Measurements from ENCODE around the gene ARHGAP24.

- TF ChIP-seq, protein P1, sequence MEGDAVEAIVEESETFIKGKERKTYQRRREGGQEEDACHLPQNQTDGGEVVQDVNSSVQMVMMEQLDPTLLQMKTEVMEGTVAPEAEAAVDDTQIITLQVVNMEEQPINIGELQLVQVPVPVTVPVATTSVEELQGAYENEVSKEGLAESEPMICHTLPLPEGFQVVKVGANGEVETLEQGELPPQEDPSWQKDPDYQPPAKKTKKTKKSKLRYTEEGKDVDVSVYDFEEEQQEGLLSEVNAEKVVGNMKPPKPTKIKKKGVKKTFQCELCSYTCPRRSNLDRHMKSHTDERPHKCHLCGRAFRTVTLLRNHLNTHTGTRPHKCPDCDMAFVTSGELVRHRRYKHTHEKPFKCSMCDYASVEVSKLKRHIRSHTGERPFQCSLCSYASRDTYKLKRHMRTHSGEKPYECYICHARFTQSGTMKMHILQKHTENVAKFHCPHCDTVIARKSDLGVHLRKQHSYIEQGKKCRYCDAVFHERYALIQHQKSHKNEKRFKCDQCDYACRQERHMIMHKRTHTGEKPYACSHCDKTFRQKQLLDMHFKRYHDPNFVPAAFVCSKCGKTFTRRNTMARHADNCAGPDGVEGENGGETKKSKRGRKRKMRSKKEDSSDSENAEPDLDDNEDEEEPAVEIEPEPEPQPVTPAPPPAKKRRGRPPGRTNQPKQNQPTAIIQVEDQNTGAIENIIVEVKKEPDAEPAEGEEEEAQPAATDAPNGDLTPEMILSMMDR (IDR thresholded peaks at IDR 0.05) = no peak
- no peak for TF ChIP-seq POLR2A (IDR thresholded peaks at IDR 0.05)
- no peak for TF ChIP-seq EP300 (IDR thresholded peaks at IDR 0.05)
These were observed 46.1 kb downstream of the ARHGAP24 start for GRCh38 chr4:85520765-85521749.
